Uterus (tissue), 2 donors: ENCODE measurements around the gene GPX4.

ENCODE experiments used
- CTCF ChIP-seq, 4 experiments: fragments of 200-600 bp in 2 of 4; fragments of 450-650 bp in 2 of 4; sonication (generic) in 2 of 4; IDR thresholded peaks; one replicate each; pipeline ENCODE4 v1.5.1; 2016 to 2019; ENCODE audit warnings: antibody characterized with exemption in 4 of 4, mild to moderate bottlenecking in 2 of 4, moderate library complexity in 1 of 4
- POLR2A ChIP-seq, 2 donors: fragments of 450-650 bp; IDR thresholded peaks; one replicate each; pipeline ENCODE4 v1.6.1; 2016; ENCODE audit warnings: antibody characterized with exemption in 2 of 2, mild to moderate bottlenecking in 1 of 2, moderate library complexity in 1 of 2

GRCh38 chr19:1141944-1142343 is 38.1 kb downstream of the GPX4 start:
- TF ChIP-seq CTCF (IDR thresholded peaks at IDR 0.05) (no peak), POLR2A (IDR thresholded peaks at IDR 0.05) (no peak)
